Suppressor macrophage treated with lipopolysaccharide for 4 hours (primary cell): Measurements from ENCODE around the gene TBC1D10B.
"Not testable (repeated sequence)": the region's sequence is repeated elsewhere in the genome, so short reads cannot be mapped to it uniquely, and the experiment has no call there.

Source experiments
- DNase-seq: peaks from one replicate; pipeline ENCODE4 v3.0.0-alpha.2; 2020

Gene TBC1D10B

DNA sequence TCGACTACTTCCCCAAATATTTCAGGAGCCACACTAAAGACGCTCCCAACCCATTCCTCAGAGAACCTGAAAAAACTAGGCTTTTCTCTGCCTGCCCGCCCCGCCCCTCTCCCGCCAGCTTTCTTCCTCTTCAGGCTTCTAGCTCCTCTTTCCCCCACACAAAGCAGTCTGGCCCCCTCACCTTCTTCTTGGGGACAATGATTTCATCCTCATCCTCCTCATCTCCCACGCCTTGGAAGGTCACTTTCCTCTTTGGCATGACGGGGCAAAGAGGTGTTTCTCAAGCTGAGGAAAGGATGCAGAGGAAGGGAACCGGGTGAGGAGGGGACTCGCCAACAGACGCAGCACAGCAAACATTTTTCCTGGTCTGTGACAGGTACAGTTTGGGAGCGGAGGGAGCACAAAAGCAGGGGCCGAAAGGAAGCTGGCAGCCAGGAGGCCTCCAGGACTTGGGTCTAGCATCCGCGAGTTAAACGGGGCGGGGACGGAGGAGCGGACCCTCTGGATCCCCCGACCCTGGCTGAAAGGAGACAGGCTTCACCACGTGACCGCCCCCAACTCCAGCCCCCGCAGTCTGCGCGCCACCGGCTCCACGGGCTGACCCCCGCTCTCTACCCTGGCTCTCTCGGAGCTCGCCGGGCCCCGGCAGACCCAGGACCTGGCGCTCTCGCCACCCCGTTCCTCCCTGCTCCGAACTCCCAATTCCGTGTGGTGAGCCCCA is 15.7 kb downstream of the TBC1D10B start:
- DNase-seq, result peak; percentile 64

- no peak for DNase-seq
These were observed 16.7 kb downstream of the TBC1D10B start for GRCh38 chr16:30353438-30354129.

GRCh38 chr16:30352488-30353401 is 17.5 kb downstream of the TBC1D10B start:
- no peak for DNase-seq

DNA sequence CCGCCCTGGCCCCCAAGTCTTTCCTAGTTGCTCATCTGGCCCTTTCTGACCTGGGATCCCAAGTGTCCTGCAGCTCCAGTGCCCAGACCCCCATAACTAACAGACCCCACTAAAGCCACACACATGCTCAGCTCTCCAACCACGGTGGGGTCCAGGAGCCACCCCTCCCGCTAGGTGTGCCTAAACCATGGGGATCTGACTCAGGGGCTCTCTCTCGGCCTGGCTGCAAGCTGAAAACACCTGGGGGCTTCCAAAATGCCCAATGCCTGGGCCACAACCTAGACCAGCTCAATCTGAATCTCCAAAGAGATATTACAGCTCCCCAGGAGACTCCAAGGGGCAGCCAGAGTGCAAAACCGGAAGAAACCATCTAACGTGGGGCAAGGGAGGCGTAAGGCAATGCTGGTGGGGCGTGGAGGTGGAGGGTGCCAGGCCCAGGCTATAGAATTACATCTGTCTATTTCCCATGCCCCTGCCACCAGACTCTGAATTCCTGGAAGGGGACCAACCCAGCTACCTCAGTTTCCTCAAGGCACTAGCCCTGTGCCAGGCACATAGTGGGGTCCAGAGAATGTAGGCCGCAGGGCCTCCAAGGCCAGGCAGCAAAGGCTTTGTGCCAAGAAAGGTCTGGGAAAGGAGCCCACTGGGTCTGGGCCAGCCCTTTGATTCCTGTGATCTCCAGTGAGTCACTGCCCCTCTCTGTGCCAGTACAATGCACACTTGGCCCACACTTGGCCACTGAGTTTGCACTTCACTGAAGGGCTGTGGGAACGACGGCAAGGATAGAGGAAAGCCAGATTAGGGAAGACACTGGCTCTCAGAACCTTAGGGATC is 18.5 kb downstream of the TBC1D10B start:
- no peak for DNase-seq

DNA sequence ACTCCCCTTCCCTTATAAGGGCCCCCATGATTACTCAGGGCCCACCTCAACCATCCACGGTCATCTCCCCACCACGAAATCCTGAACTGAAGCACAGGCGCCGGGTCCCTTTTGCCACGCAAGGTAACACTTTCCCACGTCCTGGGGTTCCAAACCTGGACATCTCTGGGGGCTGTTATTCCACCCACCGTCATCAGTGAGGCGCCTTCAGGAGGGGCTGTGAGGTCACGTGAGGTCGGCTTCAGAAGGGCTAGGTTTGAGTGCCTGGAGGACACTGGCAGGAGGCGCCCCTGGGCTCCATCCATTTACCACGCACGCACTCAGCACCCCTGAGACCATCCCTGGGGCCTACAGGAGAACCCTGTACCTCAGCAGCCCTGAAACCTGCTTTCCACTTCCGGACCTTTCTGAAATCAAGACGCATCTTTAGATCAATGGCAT is 19.3 kb downstream of the TBC1D10B start:
- no peak for DNase-seq

DNA sequence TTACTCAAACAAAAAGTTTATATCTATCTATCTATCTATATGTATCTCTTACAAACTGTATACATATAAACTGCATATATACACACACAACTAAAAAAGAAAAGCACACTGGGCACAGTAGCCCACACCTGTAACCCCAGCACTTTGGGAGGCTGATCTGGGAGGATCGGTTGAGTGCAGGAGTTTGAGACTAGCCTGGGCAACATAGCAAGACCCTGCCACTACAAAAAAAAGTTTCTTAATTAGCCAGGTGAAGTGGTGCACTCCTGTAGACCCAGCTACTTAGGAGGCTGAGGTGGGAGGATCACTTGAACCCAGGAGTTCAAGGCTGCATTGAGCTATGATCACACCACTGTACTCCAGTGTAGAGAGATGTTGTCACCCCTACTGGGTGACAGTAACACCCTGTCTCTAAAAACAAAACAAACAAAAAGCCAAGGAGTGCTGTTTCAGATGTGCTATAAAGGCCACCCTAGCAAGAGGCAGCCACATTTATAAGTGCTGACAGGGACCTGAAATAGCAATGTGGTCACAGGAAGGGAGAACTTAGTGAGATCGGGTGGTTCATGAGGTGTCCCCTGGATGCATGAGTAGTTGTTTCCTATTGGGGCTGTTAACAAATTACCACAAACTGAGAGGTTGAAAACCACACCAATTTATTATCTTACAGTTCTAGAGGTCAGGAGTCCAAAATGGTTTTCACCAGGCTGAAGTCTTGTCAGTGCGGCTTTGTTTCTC is 20.0 kb downstream of the TBC1D10B start:
- no peak for DNase-seq

DNA sequence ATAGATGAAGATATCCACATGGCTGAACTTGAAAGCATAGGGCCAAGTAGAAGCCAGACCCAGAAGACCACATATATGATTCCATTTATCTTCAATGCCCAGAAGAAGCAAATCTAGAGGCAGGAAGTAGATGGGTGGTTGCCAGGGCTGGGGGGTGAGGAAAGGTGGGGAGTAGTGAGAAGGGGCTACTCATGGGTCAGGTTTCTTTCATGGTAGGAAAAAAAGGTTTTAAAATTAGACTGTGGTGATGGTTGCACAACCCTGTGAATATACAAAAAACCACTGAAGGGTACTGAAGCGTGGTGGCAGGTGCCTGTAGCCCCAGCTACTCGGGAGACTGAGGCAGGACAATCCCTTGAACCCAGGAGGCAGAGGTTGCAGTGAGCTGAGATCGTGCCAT is 20.6 kb downstream of the TBC1D10B start:
- DNase-seq, result no peak

- no peak for DNase-seq
These were observed 21.4 kb downstream of the TBC1D10B start for GRCh38 chr16:30348929-30349328.

- DNase-seq, result no peak
These were observed 22.2 kb downstream of the TBC1D10B start for GRCh38 chr16:30348113-30348512.

DNA sequence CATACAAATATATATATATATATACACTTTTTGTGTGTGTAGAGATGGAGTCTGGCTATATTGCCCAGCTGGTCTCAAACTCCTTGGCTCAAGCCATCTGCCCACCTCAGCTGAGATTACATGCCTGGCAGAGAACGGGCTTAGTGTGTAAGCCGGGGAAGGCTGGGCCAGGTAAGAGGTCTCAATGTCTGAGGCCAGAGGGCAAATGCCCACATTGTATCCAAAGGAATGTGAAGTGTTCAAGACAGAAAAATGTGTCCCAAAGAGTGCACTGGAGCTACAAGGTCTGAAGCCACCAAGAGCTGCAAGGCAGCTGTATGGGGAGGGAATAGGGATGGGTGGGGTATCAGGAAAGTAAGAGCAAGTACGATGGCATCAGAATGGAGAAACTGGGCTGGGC is 24.0 kb downstream of the TBC1D10B start:
- DNase-seq, result no peak

GRCh38 chr16:30343491-30343820 is 26.8 kb downstream of the TBC1D10B start:
- DNase-seq, result not testable (repeated sequence)

GRCh38 chr16:30342751-30343490 is 27.4 kb downstream of the TBC1D10B start:
- no peak for DNase-seq

DNA sequence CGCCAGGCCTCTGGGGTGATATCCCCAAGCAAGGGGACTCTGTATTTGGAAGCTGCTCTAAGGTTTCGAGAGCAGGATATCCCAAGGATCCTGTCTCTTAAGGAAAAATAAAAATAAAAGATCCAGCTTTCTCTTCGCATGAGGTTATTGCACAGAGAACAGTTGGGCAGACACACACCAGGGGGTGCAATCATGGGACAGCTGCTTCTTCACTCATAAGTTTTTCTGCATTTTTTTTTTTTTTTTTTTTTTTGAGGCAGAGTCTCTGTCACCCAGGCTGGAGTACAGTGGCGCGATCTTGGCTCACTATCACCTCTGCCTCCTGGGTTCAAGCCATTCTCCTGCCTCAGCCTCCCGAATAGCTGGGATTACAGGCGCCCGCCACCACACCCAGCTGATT is 28.3 kb downstream of the TBC1D10B start:
- not testable (repeated sequence) for DNase-seq

GRCh38 chr16:30340621-30341020 is 29.7 kb downstream of the TBC1D10B start:
- no peak for DNase-seq

GRCh38 chr16:30338715-30339114 is 31.6 kb downstream of the TBC1D10B start:
- not testable (repeated sequence) for DNase-seq

- not testable (repeated sequence) for DNase-seq
These were observed 32.3 kb downstream of the TBC1D10B start for GRCh38 chr16:30337964-30338357.

- DNase-seq, result peak; percentile 27
These were observed 34.5 kb downstream of the TBC1D10B start for GRCh38 chr16:30335598-30336474.

DNA sequence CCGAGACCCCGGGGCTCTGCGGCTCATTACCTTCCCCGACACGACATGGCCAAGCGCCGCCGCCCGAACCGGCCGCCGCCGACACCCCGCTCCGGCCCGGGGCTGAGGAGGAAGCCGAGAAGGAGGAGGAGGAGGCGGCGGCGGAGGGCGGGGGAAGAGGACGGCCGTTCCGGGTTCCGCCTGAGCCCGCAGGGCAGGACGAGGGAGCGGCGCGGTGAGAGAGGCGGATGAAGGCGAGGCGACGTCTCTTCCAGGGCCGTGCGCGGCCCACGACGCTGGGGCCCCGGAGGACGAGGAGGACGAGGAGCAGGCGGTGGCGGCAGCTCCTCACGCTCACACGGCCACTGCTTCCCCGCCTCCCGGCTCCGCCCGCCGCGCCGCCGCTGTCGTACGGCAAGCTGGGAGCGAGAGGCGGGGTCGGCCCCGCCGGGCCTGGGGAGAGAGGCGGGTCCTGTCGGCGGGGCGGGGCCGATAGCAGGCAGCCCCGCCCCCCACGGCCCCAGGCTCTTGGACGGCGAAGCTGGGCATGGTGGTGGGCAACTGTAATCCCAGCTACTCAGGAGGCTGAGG is 35.2 kb downstream of the TBC1D10B start:
- peak; percentile 86 for DNase-seq

DNA sequence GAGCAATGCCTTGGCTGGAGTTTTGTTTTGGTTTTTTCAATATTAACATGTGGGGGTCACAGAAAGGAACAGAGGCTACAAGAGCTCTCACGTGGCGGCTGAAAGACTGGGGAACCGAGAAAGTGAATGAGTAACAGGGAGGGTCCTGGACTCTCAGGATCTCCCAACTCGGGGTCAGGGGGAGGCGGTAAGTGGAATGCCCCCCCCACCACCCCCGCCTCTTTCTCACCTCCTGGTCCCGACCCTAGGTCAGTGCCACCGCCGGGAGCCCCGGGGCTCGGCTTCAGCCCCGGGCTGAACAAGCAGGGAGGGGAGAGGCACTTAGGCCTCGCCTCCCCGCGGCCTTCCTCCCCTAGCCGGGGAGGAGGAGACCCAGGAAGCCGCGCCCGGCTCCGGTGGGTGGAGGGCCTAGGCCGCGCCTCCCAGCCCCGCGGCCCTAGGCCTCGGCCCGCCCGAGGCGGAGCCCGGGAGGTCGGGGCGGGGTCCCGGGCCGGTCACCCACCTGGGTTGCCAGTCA is 35.8 kb downstream of the TBC1D10B start:
- DNase-seq, result peak; percentile 86
